Smooth muscle cell of the pulmonary artery (primary cell): ENCODE measurements around the gene ALDH3B2. TPM values are rescaled to one million over a fixed set of nuclear protein-coding genes. Genes with fewer than 3 reads are reported as not detected.

Experiments
- total RNA-seq: library from RNA; depleted of rRNA; stranded (reverse); fragments of >200 nt; gene quantifications from 2 replicates; pipeline ENCODE4 v1.2.3, GENCODE V29; 2014

ALDH3B2 gene
- total RNA-seq, result not detected in 2 replicates

DNA sequence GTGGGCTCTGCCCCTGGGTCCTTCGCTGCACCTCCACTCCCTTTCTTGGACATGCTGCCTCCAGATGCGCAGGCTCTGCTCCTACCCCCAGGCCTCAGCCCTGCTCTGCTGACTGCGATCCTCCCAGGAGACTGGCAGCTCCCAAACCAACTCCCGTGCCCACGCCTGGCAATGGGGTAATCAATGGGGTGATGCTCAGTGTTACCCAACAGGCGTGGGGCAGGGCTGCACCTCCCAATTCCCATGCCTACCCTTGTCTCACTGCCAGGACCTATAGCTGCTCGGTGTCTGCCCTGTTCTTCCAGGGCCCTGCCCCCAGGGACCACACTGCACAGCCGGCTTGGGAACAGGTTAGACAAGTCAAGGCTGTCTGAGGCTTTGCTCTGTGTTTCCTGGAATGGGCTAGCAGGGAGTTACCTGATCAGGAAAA lies at the start of gene ALDH3B2:
TSS of gene ALDH3B2 (minus strand) at position 182 of the 430 bp plus-strand sequence. CDS start 7,688 bp downstream, outside the sequence.

DNA sequence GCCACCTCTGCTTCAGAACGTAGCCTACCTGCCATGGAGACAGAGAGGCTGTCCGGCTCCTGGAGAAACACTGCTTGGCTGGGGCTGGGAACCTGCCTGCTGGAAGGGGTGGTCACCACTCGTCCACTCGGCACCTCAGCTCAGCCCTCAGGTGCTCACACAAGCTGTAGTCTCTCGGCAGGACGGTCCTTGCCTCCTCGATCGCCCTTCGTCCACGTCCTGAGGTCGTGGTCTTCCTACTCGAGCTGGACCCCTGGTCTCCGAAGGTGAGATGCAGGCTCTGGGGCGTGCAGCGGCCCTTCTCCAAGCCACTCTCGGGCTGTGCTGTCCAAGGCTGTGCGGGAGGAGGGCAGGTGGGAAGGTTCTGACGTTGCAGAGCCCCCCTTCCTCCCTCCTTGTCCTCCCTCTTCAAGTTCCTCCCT lies 35.0 kb downstream of the ALDH3B2 start, which contains the start of gene TBX10:
TSS of gene TBX10 (minus strand) at position 326 of the 422 bp plus-strand sequence. CDS start at position 35, 291 bp downstream.

DNA sequence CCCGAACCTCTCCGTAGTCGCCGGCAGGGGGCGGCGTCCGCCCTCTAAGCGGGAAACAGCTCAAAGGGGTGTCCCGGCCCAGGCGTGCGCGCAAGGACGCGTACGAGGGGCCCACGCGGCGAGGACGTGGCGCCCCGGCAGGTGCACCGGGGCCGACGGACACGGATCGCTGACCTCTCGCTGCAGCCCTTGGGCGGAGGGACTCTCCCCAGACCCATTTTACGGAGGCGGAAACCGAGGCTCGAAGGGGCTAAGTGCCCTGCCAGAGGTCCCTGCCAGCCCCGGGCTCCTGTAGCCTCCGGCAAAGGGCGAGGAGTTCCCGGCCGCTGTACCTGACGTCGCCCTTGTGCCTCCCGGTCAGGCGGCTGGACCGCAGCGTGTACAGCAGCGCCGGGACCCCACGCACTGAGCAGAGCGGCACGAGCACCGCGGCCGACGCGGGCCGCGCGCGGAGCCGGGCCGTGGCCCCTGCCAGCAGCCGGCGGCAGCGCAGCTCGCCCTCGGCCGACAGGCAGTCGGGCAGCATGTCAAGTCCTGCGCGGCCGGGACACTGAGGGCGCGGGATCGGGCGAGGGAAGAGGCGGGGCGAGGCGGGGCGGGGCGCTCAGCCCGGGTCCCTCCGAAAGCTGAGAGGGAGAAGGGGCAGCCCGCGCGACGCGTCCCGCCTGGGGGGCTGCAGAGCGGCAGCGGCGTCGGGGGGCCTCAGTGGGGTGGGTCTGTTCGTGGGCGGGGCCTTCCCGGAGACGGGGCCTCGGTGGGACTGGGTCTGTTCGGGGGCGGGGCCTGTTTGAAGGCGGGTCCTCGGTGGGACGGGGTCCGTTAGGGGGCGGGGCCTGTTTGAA lies 44.8 kb downstream of the ALDH3B2 start, which contains the start of gene NUDT8:
TSS of gene NUDT8 (minus strand) at position 552 of the 842 bp plus-strand sequence. CDS start at position 526, 26 bp downstream.

Other genes starting within 250 kb of the ALDH3B2 start
- gene RPS6KB2, start 246.1 kb downstream of the ALDH3B2 start, total RNA-seq, result 33.7 and 36.5 TPM in 2 replicates
- gene PTPRCAP, start 236.9 kb downstream of the ALDH3B2 start, total RNA-seq, result 0.17 and 0.46 TPM in 2 replicates
- gene CORO1B, start 231.1 kb downstream of the ALDH3B2 start, total RNA-seq, result 88.7 and 110 TPM in 2 replicates
- not detected in 2 replicates for gene GPR152, start 221.9 kb downstream of the ALDH3B2 start, total RNA-seq
- under 0.01 TPM in 1 of 2 replicates, not detected in the other for gene CABP4, start 219.3 kb downstream of the ALDH3B2 start, total RNA-seq
- 51.5 and 53.7 TPM in 2 replicates for gene TMEM134, start 205.4 kb downstream of the ALDH3B2 start, total RNA-seq
- gene AIP, start 191.6 kb downstream of the ALDH3B2 start, total RNA-seq, result 77.1 and 89.2 TPM in 2 replicates
- gene PITPNM1, start 169.3 kb downstream of the ALDH3B2 start, total RNA-seq, result 26.5 and 36.7 TPM in 2 replicates
- gene CDK2AP2, start 166.5 kb downstream of the ALDH3B2 start, total RNA-seq, result 18.4 and 25.0 TPM in 2 replicates
- not detected in 2 replicates for gene CABP2, start 151.2 kb downstream of the ALDH3B2 start, total RNA-seq
- gene GSTP1, start 90.8 kb downstream of the ALDH3B2 start, total RNA-seq, result 551 and 670 TPM in 2 replicates
- gene NDUFV1, start 67.7 kb downstream of the ALDH3B2 start, total RNA-seq, result 103 and 121 TPM in 2 replicates
- gene NUDT8, start 44.7 kb downstream of the ALDH3B2 start, total RNA-seq, result 3.4 and 3.9 TPM in 2 replicates
- gene TBX10, start 34.9 kb downstream of the ALDH3B2 start, total RNA-seq, result not detected in 2 replicates
- not detected in 2 replicates for gene ACY3, start 23.9 kb downstream of the ALDH3B2 start, total RNA-seq